ENCODE data around the gene MINK1.

Gene MINK1

GRCh38 chr17:4872786-4873185 is 39.6 kb downstream of the MINK1 start:
- no peak for DNase-seq (ENCODE audit: low spot score)

GRCh38 chr17:4877089-4877488 is 43.9 kb downstream of the MINK1 start:
- no peak for DNase-seq (ENCODE audit: low spot score)

GRCh38 chr17:4879601-4880000 is 46.5 kb downstream of the MINK1 start:
- DNase-seq (ENCODE audit: low spot score): no peak

GRCh38 chr17:4880857-4881256 is 47.7 kb downstream of the MINK1 start:
- no peak for DNase-seq (ENCODE audit: low spot score)

GRCh38 chr17:4881761-4882555 is 48.8 kb downstream of the MINK1 start:
- DNase-seq (ENCODE audit: low spot score): peak; percentile 44

- no peak for DNase-seq (ENCODE audit: low spot score)
These were observed 51.3 kb downstream of the MINK1 start for GRCh38 chr17:4884489-4884888.

- no peak for DNase-seq (ENCODE audit: low spot score)
These were observed 53.7 kb downstream of the MINK1 start for GRCh38 chr17:4886830-4887229.

GRCh38 chr17:4887581-4887980 is 54.4 kb downstream of the MINK1 start:
- DNase-seq (ENCODE audit: low spot score): no peak

- DNase-seq (ENCODE audit: low spot score): no peak
These were observed 58.6 kb downstream of the MINK1 start for GRCh38 chr17:4891411-4892410.

GRCh38 chr17:4892499-4893221 is 59.5 kb downstream of the MINK1 start:
- DNase-seq (ENCODE audit: low spot score): no peak

- DNase-seq (ENCODE audit: low spot score): no peak
These were observed 60.1 kb downstream of the MINK1 start for GRCh38 chr17:4893272-4893671.

- no peak for DNase-seq (ENCODE audit: low spot score)
These were observed 60.8 kb downstream of the MINK1 start for GRCh38 chr17:4893721-4894560.

- DNase-seq (ENCODE audit: low spot score): no peak
These were observed 62.0 kb downstream of the MINK1 start for GRCh38 chr17:4895121-4895520.

- no peak for DNase-seq (ENCODE audit: low spot score)
These were observed 62.7 kb downstream of the MINK1 start for GRCh38 chr17:4895657-4896331.

- DNase-seq (ENCODE audit: low spot score): no peak
These were observed 63.4 kb downstream of the MINK1 start for GRCh38 chr17:4896332-4897197.

GRCh38 chr17:4897198-4897687 is 64.1 kb downstream of the MINK1 start:
- no peak for DNase-seq (ENCODE audit: low spot score)

GRCh38 chr17:4897785-4898184 is 64.6 kb downstream of the MINK1 start:
- DNase-seq (ENCODE audit: low spot score): no peak

GRCh38 chr17:4898351-4898750 is 65.2 kb downstream of the MINK1 start:
- DNase-seq (ENCODE audit: low spot score): no peak

- DNase-seq (ENCODE audit: low spot score): no peak
These were observed 65.8 kb downstream of the MINK1 start for GRCh38 chr17:4898927-4899326.

Data from activated CD4-positive, alpha-beta T cell treated with anti-CD3 and anti-CD28 coated beads, Interleukin-2, Interleukin-4, amounts not matched to agents 100 ng/mL and 50 ng/mL, durations not matched to agents 16 hours and 8 hours (primary cell).